Measurements from ENCODE around the gene GINS1. TPM values are rescaled to one million over a fixed set of nuclear protein-coding genes. Genes with fewer than 3 reads are reported as not detected.

The GINS1 gene
- polyA plus RNA-seq, 1 experiment: 2.7 TPM

DNA sequence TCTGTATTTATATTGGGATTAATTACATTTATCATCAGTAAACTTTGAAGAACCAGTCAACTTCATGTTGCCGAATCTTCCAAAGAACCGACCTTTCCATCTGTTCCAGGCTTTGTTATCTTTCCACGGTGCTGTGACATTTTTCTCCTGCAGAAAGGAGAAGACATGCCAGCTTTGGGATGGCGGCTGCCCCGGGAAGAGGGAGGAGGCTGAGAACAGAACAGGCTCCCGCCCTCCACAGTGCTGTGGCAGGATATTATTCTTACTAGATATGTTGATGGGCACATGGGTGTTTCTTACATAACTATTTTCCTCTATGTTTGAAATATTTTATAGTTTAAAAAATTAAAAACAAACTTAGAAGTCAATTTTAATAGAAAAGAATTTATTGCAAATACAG, 44.9 kb downstream of the GINS1 start:
- H3K36me3 ChIP-seq (ENCODE audit: control insufficient read depth, insufficient read depth, low read length): peaks cover 3% of the 10 kb centered on the region
- DNase-seq (ENCODE audit: low read depth): no peak
- H3K27me3 ChIP-seq (ENCODE audit: control insufficient read depth, insufficient read depth, low read length): no peaks in the 10 kb centered on the region
- ChIA-PET POLR2A (no interaction called here), CTCF (no interaction called here)
- H3K4me3 ChIP-seq (ENCODE audit: low read depth, low read length): no peak overlapping the region
- TF ChIP-seq, protein P1, sequence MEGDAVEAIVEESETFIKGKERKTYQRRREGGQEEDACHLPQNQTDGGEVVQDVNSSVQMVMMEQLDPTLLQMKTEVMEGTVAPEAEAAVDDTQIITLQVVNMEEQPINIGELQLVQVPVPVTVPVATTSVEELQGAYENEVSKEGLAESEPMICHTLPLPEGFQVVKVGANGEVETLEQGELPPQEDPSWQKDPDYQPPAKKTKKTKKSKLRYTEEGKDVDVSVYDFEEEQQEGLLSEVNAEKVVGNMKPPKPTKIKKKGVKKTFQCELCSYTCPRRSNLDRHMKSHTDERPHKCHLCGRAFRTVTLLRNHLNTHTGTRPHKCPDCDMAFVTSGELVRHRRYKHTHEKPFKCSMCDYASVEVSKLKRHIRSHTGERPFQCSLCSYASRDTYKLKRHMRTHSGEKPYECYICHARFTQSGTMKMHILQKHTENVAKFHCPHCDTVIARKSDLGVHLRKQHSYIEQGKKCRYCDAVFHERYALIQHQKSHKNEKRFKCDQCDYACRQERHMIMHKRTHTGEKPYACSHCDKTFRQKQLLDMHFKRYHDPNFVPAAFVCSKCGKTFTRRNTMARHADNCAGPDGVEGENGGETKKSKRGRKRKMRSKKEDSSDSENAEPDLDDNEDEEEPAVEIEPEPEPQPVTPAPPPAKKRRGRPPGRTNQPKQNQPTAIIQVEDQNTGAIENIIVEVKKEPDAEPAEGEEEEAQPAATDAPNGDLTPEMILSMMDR (IDR thresholded peaks at IDR 0.05; ENCODE audit: insufficient read depth, low read depth, low read length): no peak

DNA sequence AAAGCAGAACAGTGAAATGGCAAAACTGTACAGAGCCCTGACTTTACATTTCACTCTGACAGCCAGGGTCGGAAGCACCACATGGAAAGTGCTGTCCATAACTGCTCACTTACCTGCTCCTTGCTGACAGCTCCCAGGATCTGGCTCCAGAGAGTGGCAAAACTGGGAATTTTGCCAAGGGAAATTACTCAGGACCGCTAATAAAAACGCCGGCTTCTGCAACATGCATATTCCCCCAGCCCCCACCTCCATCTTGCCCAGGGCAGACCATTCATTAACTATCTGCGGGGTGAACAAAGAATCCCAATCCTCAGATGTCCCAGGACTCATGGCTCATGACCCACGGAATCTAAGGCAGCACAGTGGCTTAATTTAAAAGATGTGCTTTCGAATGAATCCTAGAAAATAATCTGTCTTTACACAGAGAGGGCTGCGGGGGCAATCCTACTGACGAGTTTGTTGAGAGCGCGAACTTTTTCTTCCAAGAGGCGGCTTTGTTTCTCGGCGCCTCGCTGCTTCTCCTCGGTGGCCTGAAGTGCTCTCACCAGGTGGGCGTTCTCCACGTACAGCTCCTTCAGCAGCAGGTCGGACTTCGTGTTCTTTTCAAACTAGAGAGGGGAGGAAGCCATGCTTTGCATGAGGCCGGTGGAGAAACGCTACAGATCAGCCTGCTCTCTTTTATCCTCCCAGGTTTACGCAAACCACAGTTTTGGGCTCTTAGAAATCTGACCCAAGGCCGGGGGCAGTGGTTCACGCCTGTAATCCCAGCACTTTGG, 45.8 kb downstream of the GINS1 start:
- no peak for DNase-seq (ENCODE audit: low read depth)
- CTCF ChIA-PET: no interaction called here
- Histone ChIP-seq H3K4me3 (ENCODE audit: low read depth, low read length) (no peak overlapping the region), H3K36me3 (ENCODE audit: control insufficient read depth, insufficient read depth, low read length) (peaks cover 3% of the 10 kb centered on the region), H3K27me3 (ENCODE audit: control insufficient read depth, insufficient read depth, low read length) (no peaks in the 10 kb centered on the region)
- TF ChIP-seq, protein P1 (IDR thresholded peaks at IDR 0.05; ENCODE audit: insufficient read depth, low read depth, low read length): no peak
- POLR2A ChIA-PET: no interaction called here

DNA sequence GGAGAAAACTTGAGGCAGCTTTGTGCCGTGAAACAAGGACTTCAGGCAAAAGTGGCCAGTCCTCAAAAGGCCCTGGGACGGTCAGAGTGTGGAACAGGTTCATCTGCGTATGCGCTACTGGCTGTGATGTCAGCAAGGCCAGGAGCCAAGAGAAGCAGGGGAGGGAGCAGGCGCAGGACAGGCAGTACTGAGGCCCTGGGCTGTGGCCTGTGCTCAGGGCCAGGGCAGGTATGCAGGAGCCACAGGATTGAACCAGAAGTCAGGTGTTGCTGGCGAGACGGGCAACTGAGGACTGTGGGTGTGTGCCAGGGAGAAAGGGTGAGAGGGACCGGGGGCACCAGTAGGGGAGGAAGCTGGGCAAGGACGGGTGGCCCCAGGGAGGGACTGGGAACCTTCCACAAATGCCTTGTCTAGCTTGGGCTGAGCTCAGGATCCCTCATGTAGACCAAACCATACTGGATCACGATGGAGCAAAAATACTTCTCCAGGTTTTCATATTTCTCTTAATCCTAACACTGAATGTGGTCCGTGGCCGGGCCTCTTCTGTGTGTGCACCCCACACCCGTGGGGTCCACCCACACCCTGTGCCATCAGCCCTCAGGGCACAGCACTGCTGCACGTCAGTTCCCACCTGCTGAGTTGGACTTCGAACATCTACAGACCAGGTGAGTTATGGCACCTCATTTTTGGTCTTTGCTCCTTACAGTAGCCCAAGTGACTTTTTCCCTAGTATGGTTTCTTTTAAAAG, 46.9 kb downstream of the GINS1 start:
- DNase-seq (ENCODE audit: low read depth): no peak
- CTCF ChIA-PET: no interaction called here

DNA sequence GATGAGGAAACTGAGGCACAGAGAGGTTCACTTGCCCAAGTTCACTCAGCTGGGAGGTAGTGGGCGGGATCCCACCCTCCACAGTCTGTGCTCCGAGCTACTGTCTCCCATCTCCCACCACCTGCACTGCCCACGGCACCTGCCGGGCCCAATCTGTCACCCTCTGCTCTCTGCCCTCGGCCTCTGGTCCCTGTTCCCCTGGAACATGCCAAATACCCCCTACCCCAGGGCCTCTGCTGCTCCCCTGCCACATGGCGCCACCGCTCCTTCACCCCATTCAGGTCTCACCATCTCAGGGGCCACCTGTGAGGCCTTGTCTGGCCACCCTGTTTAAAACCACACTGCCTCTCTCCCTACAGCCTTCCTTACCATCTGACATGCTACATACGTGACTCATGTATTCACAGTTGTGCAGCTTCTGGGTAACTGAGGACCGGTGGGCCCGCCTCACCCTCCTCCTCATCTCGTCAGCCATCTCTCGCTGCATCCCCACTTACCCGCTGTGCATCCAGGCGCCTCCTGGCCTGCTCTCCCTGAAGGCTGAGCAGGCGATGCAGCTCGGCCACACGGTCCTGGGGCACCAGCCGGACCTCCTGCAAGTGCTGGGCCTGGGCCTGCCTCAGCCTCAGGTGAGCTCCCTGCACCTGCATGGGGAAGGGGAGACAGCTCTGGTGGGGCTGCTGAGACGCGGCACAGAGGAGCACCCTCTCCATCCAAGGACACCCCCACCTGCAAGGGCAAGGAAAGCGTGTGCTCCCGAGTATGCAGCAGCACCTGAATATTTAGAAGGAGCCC, 50.6 kb downstream of the GINS1 start:
- ChIA-PET POLR2A (no interaction called here), CTCF (interaction anchor here (0.9 kb wide), 1 partner anchor 10 kb away, joined by 4 read pairs; no protein-coding TSS in a partner anchor)
- TF ChIP-seq, protein P1 (IDR thresholded peaks at IDR 0.05; ENCODE audit: insufficient read depth, low read depth, low read length): no peak
- Histone ChIP-seq H3K27me3 (ENCODE audit: control insufficient read depth, insufficient read depth, low read length) (no peaks in the 10 kb centered on the region), H3K4me3 (ENCODE audit: low read depth, low read length) (no peak overlapping the region), H3K36me3 (ENCODE audit: control insufficient read depth, insufficient read depth, low read length) (peaks cover 8% of the 10 kb centered on the region)
- DNase-seq (ENCODE audit: low read depth): no peak

More for the DNA sequence above, 46.9 kb downstream of the GINS1 start:
- Histone ChIP-seq H3K4me3 (ENCODE audit: low read depth, low read length) (no peak overlapping the region), H3K27me3 (ENCODE audit: control insufficient read depth, insufficient read depth, low read length) (no peaks in the 10 kb centered on the region), H3K36me3 (ENCODE audit: control insufficient read depth, insufficient read depth, low read length) (peaks cover 7% of the 10 kb centered on the region)
- TF ChIP-seq, protein P1 (IDR thresholded peaks at IDR 0.05; ENCODE audit: insufficient read depth, low read depth, low read length): no peak
- POLR2A ChIA-PET: no interaction called here
